HG03571 (cell line): ENCODE data around the gene GNAZ.

ENCODE experiments used
- ATAC-seq: cut with Tn5 transposase; IDR thresholded peaks from one replicate; pipeline ENCODE4 v1.9.1; 2021; ENCODE audit not compliant: unreplicated experiment

Gene GNAZ

DNA sequence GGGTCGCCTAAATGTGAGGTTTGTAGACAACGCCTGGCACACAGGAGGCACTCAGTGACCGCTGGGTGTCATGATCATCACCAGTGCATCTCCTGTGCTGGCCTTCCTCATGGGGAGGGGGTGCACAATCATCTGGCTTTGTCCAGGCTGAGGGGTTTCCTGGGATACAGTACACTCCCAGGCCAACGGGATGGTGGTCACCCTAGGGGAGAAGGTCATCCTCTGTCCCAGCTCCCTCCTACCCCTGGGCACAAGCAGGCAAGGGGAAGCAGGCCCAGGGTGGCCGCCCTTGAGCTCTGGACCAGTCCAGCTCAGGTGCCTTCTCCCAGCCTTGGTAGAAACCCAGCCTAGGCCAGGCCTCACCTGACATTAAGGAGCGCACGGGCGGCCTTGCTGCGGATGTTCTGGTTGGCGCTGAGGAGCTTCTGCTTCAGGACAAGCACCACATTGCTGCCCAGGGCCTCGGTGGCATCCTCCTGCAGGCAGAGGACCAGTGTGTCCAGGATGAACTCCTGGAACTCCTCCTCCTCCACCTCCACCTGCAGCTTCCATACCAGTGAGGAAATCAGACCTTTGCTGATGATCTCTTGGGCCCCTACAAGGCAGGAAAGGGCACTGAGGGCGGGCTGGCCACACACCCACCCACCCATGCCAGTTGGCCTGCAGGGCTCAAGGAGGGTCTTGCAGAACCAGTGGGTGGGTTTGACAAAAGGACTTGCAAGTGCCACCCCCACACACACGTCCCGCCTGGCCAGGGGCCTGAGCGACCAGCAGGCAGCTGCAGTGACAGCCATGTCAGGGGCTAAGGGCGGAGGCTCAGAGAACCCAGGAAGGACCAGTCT is 6.6 kb upstream of the GNAZ start:
- no peak for ATAC-seq

DNA sequence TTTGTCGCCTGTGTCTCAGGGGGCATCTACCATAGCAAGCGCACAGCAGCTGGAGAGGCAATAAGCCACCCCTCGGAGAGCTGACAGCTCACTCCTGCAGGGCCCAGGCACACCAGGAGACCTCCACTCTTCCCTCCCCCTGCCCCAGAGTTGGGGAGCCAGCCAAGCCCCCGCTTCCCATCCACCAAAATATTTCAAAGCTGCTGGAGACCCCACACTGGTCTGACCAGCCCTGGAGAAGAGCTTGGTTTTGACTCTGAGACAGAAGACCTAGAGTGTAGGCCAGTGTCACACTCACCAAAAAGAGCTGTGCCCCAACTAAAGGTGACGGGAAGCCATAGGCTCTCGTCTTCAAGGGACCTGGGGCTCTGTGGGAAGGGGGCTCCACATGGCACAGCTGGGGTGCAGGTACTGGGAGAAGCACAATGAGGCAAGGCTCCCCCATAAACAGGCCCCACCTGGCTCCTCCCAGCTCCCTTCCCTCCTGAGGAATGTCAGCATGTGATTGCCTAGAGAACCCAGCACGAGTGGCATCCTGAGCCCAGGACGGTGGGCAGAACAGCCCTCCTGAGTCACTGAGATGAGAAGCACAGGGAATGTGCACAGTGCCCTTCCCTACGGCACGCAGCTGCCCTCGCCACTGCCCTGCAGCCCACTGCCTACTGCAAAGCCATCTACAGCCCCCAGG is 5.8 kb upstream of the GNAZ start:
- ATAC-seq: no peak

DNA sequence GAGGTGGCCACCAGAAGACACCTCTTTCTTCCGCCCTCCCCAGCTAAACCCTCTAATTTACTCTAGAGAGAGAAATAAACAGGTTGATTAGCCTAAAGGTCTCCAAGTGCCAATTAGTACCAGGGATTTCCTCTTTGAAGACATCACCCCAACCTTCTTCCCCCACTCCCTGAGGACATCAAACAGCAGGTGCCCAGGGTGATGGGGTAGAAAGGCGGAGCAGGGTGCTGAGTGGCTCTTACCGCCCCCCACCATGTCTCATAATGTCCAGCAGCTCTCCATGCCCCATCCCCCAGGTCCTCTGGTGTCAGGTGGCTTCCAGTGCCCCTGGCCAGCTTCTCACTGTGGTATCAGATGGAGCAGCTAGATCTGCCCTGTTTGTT is 5.3 kb upstream of the GNAZ start:
- ATAC-seq: no peak

DNA sequence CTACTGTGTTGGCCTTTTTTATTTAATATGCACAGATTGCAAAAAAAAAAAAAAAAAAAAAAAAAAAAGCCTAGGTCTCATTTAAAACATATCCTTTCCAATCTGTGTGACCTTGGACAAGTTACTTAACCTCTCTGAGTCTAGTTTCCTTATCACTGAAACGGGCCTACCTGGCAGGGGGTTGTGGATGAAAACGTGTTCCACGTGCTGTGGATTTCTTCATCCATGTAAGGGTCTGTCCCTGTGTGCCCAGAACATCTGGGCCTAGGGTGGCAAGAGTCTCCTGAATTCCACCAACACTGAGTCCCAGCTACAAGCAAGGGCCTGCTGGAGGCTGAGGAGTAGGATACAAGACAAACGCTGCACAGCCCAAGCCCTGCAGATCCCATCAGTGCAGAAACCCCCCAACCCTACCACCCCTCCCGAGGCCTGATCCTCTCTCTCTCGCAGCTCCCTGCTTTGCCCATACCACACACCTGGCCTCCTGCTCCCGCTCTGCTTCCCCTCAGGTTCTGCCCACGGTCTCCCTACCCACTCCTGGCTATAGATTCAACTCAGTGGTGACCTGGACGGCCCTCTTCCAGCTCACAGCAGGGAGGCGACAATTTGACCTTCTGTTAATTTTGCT is 4.7 kb upstream of the GNAZ start:
- ATAC-seq: no peak

DNA sequence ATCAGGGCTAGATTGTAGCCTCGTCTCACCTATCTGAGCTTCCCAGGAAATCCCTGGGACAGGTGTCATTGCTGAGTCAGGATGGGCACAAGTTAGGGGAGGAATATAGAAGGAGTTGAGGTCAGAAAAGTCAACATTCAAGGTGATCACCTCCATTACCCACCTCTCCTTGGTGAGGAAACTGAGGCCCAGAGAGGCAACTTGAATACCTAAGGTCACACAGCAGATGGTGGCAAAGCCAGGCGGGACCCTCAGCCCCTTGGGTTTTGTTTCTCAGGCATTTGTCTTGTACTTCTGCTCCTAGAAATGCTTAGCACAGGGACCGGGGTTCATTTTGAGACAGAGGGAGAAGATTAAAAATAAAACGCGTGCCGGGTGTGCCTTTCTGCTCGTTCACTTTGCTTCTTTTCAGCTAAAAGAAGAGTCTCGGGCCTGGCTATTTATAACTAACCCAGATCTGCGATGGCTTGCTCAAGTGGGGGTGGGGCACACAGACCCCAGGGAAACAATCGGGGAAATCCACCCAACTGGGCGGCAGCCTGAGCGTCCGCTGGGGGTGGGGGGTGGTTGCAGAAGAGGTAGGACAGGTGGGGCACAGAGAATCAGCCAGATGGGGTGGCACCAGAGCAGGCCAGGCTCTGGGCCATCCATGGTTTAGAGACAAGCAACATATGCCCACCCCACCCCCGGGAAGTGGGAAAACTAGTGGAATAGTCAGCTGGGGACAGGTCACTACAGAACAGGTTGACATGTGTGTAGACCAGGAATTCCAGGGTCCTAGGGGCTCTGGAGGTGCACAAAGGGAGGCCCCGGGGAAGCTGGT is 3.9 kb upstream of the GNAZ start:
- no peak for ATAC-seq

DNA sequence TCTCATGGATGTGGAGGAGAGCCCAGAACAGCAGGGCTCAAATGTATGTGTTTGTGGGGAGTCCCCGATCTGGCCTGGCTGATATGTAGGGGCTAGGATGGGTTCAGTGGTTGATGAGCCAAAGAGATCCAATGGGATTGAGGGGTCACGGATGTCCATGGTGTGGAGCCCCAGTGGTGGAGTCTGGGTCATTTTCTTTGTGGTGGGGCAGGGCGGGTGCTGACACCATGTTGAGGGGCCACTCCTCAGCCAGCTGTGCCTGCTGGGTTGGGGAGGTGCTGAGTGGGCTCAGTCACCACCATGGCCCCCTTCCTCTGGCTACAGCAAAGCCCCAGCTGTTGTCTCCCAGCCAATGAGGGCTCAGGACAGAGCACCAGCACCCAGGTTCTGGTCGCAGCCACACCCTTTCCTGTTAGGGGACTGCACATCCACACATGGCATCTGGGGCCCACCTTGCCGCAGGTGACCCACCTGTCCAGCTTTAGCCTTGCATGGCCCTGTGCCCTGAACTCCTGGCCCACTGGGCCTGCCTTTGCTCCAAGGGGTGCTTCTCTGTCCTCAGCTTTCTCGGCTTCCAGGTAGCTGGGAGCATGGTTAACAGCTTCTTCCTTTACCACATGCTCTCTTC is 3.2 kb upstream of the GNAZ start:
- ATAC-seq: no peak

DNA sequence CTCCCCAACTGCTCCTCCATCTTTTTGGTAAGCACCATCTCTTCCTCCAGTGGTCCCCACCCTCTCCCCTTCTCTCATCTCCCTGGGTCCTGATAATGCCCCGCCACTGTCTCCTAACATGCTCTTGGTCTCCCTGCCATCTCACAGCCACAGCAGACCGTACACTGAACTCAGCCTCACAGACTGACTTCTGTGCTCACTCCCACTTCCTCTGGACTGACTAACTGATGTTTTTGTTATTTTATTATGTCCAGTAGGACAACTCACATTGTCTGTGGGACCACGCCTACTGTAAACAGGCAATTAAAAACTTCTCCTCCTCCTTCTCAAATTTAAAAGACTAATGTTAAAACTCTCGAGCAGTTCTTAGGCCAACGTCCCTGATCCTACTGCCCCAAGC is 2.6 kb upstream of the GNAZ start:
- ATAC-seq: no peak

DNA sequence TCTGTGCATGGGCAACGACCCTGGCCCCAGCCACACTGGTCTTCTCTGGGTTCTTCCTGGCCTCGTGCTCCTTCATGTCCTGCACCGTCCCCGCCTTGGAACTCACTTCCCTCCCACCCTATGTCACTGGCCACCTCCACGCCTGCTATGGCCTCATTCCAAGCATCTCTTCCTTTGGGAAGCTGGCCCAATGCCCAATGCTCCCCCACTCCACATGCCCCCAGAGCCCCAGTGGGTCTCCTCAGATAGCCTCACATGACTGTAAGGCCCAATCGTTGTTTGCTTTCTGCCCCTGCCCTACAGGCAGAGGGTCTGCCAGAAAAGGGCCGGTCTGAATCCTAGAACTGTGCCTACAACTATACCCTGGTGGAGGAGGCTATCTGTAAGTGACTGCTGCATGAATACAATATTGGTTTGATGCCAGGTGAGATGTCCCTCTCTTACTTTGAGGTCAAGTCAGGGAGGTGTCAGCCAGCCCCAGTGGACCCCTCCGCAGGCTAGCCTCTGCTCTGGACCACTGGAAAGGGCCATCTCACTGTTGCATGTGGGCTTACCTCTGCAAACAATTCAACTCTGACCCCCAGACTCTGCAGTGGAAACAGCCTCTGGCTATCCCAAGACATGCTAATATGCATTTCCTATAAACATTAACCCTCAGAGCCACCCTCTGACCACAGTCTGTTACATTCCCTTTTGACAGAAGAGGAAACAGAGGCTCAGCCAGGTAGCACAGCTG is 2.1 kb upstream of the GNAZ start:
- ATAC-seq: no peak

DNA sequence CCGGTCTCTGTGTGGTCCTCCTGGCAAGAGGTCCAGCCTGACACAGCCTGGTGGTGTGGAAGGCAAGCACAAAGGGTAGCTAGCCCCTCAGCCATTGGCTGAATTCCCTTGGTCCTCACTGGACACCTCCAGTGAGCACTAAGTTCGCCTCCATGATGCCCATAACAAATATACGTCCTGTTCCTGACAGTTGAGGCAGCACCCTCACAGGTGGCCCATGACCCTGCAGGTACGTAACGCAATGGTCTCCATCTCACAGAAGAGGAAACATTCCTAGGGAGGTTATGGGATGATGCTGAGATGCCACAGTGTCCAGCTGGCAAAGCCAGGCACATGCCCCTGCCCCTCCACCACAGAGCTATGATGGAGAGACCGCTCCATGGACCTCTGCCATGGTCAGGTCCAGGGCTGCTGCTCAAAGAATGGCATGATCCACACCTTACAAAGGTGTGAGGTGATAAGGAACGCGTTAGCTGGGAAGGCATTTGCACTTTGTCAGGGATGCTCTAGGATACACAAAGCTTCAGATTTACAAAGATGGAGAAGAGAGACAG is 1.4 kb upstream of the GNAZ start:
- ATAC-seq: no peak

DNA sequence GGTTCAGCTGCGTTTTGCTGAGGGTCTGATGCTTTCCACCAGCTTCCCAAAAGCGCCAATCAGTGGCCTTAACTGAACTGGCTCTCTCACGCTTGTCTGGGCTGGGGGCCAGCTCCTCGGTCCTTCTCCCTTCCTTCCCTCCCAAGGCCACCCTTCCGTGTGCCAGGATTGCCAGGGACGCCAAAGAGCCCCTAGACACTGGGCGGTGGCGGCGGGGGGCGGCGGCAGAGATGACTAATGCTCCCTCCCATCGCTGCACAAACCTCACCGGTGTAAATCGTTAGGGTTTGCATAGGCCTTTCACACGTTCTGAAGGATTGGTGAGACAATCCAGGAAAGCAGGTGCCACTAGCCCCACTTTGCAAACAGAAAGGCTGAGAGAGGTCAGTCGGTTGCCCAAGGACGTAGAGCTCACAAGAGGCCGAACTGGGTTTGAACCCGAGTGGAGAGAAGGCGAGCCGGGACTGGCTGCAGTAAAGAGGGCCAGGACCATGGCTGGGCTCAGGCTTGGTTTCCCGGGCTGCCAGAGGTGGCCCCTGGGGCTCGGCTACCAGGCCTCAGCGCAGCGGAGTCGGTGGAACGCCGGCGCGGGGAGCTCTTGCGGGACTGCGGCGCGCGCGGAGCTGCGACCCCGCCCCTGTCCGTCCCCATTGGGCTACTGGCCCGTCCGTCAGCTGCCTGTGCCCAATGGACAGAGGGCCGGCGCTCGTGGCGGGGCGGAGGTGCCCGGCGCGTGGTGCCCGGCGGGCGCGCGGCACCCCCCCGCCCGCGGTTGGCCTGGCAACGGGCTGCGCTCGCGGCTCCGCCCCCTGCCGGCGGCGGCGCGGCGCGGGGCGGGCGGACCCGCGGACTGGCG is 589 bp upstream of the GNAZ start:
- no peak for ATAC-seq

DNA sequence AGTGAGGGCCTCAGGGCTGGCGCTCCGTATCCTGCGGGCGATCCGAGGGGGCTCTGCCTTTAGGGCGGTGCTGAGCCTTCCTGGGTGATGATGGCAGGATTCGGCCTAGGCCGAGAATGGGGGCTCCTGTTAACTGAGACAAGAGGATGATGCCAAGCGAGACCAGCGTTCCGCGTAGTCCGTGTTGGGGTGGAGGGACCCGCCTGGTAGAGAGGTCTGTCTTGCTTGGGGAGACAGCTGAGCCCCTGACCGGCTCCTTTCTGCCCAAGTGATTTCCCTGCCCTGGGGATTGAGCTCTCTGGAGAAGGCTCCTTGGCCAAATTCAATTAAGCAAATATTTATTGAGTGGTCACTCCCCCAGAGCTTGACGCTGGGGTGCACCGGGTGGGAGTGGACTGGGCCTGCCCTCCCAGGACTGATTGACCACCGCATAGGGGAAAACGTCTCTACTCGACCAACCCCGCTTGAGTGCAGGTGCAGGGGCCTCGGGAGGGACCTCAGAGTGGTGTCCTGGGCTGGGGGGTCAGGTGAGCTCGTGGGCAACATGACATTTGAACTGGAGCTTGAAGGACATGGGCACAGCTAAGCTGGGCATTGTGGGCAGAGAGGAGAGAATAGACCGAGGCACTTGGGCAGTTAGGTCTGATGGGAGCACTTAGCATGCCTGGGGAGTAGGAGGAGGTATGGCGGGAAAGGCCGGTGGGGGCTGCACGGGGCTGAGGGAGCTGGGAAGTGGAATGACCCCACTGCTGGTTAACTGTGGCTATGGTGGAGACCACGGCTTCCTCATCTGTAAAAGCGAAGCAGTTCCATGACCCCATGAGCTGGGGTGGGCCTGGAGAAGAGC is 1.1 kb downstream of the GNAZ start:
- ATAC-seq: no peak

DNA sequence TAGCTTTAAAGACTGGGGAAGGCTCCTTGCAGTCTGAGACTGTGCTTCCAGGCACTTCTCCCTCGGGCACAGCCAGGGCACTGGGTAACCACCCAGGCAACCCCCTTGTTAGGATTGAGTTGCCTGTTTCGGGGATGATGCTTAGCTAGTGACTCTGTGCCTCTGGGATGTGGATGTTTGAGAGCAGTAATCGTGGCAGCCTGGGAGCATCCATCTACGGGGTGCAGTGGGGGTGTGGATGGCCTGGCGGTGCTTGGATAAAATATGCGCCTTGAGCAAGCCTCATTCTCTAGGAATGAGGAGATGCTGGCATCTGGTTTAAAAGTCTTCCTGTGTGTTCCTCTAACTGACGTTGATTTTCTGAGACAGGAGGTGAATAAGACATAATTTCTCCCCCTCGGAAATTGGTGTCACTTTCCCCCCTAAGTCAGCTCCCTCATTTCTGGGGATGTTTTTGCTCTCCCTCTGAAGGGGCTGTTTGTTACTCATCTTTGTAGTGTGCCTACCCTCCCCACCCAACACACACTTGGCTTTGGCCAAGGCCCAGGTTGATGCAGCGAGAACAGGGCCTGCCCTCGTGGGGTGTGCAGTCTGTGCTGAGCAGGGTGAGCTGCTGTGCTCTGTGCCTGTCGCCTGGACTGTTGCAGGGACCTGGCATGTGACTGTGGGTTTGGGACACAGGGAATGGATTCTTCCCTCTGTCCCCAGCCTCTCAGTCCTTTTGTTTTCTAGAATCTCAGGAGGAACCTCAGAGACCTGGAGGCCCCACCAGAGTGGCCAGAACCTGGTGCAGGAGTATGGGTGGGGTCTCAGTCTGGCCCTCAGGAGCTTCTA is 2.0 kb downstream of the GNAZ start:
- ATAC-seq: no peak

DNA sequence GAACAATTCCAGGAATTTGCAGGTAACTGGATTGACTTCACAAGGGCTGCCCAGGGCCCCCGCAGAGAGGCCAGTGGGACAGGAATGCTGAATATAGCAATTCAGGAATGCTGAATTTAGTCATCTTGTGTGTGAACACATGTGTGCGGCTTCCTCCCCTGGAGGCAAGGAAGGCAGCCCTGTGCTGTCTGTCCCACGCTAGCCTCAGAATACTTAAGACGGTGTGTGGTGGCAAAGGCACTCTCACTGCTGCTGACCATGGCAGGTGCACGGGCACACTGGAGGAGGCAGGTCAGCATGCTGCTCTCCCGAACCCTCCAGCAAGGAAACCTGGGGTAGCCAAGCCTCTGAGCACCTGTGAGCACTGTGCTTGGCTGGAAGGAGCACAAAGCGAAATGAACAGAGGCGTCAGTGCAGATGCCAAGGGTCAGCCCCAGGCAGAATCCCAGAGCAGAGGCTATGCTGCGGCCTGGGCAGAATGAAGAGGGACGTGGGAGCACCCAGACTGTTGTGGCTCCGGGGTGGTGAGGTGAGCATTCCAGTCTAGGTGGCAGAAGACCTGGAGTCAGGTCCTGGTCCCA is 2.7 kb downstream of the GNAZ start:
- no peak for ATAC-seq

DNA sequence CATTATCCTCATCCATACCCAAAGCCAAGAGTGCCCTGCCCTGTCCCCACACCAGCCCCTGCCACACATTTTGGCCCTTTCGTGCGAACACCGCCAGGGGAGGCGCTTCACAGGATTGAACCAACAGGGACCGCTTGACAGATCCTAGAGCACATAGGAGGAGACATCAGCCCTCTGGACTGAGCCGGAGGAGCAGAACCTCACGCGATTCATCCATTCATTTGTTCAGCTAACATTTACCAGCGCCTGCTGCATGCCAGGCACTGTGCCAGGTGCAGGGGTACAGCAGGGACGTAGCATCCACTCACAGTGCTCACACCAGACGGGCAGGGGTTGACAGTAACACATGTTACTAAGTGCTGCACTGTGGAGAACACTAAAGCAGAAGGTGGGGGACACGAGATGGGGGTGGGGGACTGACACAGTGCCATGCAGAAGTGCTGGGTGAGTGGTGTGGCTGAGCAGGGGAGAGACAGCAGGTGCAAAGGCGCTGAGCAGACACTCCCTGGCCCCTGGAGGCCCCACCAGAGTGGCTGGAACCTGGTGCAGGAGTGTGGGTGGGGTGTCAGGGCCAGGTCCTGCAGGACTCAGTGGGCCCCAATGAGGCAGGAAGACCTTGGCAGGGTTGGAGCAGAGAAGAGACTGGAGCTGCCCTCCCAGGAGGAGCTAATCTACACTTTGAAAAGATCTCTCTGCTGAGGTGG is 3.4 kb downstream of the GNAZ start:
- no peak for ATAC-seq

DNA sequence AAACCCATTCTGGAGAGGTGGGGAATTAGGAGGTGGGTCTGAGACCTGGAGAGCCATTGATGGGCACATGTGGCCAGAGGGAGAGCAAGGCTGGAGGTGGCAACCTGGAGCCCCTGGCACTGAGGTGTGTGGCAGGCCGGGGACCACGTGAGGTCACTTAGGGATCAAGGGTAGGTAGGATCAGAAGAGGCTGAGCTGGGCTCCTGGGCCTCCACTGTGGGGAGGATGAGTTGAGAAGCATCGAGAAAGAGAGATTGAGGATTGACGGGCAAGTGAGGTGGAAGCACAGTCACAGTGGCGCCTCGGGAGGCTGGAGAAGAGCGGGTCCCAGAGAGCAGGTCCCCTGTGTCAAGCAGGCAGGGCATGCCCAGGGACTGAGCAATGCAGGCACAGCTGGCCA is 4.1 kb downstream of the GNAZ start:
- ATAC-seq: no peak

DNA sequence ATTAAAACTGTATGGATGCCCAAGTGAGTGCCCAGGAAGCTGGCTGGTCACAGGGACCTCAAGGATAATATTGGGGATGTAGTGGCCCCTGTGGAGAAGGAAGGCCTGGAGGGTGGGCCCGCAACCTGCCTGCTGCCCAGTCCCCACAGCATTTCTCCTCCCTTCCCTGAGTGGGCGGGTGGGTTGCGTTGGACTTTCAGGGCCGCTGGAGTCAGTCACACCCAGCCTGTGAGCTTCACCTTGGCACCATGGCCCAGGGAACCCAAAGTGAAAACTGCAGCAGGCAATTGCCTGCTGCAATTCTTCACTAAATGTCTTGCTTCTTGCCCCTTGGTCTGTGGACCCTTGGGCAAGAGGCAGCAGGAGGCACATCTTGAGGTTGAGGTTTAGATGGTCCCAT is 4.7 kb downstream of the GNAZ start:
- no peak for ATAC-seq
